Measurements from ENCODE around the gene SNX12. TPM values are rescaled to one million over a fixed set of nuclear protein-coding genes. Genes with fewer than 3 reads are reported as not detected.

Gene SNX12
- total and polyA plus RNA-seq, 2 of the 4 experiments (the other 2 are of a cell fraction) = 59.9 to 63.0 TPM

GRCh38 chrX:71102292-71102691 lies 34.2 kb upstream of the SNX12 start:
- dilution Hi-C loops (cut with HindIII; ENCODE audit: low sequenced_read_pairs, unreplicated experiment) (no loop called here), intact Hi-C loops (cut with micrococcal nuclease) (no loop called here), in situ Hi-C loops (cut with MboI; ENCODE audit: low sequenced_read_pairs) (no loop called here)
- no peaks in the 10 kb centered on the region for H4K20me1 ChIP-seq (ENCODE audit: insufficient read depth, low read length)
- no peaks in the 10 kb centered on the region for H3K36me3 ChIP-seq (ENCODE audit: control insufficient read depth, insufficient read depth, low read length)
- H3K27me3 ChIP-seq (ENCODE audit: control insufficient read depth, insufficient read depth, low read length) = peaks cover 18% of the 10 kb centered on the region
- DNase-seq (no peak), ATAC-seq (ENCODE audit: low read depth) (no peak)
- no peak overlapping the region for H3K56ac ChIP-seq (ENCODE audit: extremely low read depth, insufficient read depth, low read length)
- H4K8ac ChIP-seq (ENCODE audit: low read depth in 2 of 2, low read length in 2 of 2) = no peak overlapping the region
- no CpG with 5 or more reads among the region's 3 CpGs for WGBS, 2 experiments (ENCODE audit: extremely low coverage in 2 of 2, insufficient read length in 1 of 2)
- no peak overlapping the region for H3K4me3 ChIP-seq (ENCODE audit: insufficient read depth, low read depth, low read length)
- H4K91ac ChIP-seq (ENCODE audit: insufficient read depth, low read depth, low read length) = no peak overlapping the region
- no peak overlapping the region for H3K14ac ChIP-seq (replicated peaks; ENCODE audit: low read depth, low read length)
- no peak overlapping the region for H2BK15ac ChIP-seq (ENCODE audit: low read depth, low read length)
- H3K18ac ChIP-seq (ENCODE audit: low read depth, low read length) = no peak overlapping the region
- no peak overlapping the region for H2BK5ac ChIP-seq (ENCODE audit: low read depth, low read length, poor library complexity, severe bottlenecking)
- TF ChIP-seq FOS (IDR thresholded peaks at IDR 0.05; ENCODE audit: low read depth, low read length) (no peak), MAFK (IDR thresholded peaks at IDR 0.05; ENCODE audit: low read depth, low read length) (no peak), RCOR1 (IDR thresholded peaks at IDR 0.05; ENCODE audit: insufficient replicate concordance, low read length) (no peak), NFE2L2 (IDR thresholded peaks at IDR 0.05; ENCODE audit: low read depth, low read length) (no peak), BHLHE40 (IDR thresholded peaks at IDR 0.05; ENCODE audit: low read depth, low read length) (no peak), CTCF (conservative IDR thresholded peaks at IDR 0.05; ENCODE audit: low read depth, low read length) (no peak), RFX5 (IDR thresholded peaks at IDR 0.05; ENCODE audit: low read depth, low read length) (no peak), USF2 (IDR thresholded peaks at IDR 0.05; ENCODE audit: low read depth, low read length) (no peak), MAZ (IDR thresholded peaks at IDR 0.05; ENCODE audit: borderline replicate concordance, low read depth, low read length) (no peak), CEBPB (IDR thresholded peaks at IDR 0.05; ENCODE audit: low read depth, low read length) (no peak), SMC3 (IDR thresholded peaks at IDR 0.05; ENCODE audit: low read depth, low read length) (no peak), CHD1 (IDR thresholded peaks at IDR 0.05; ENCODE audit: low read depth, low read length) (no peak), RAD21 (IDR thresholded peaks at IDR 0.05; ENCODE audit: low read length) (no peak), ELK1 (IDR thresholded peaks at IDR 0.05; ENCODE audit: borderline replicate concordance, low read depth, low read length) (no peak), MXI1 (IDR thresholded peaks at IDR 0.05; ENCODE audit: borderline replicate concordance, low read depth, low read length) (no peak), POLR2A (IDR thresholded peaks at IDR 0.05; ENCODE audit: low read depth, low read length) (no peak)
- H3K27ac ChIP-seq (ENCODE audit: insufficient read depth, low read length) = no peak overlapping the region
- no peak overlapping the region for H2AFZ ChIP-seq (replicated peaks; ENCODE audit: low read length, poor library complexity)
- ChIA-PET POLR2A (ENCODE audit: unreplicated experiment) (no interaction called here), CTCF (no interaction called here)
- BruUV-seq (replicated peaks) = no TSS peak
- H4K5ac ChIP-seq (ENCODE audit: low read depth, low read length) = no peak overlapping the region
- H2AK5ac ChIP-seq (ENCODE audit: low read depth, low read length) = no peak overlapping the region
- no peaks in the 10 kb centered on the region for H3K79me1 ChIP-seq (ENCODE audit: low read depth in 1 of 2, low read length in 2 of 2)
- no peak overlapping the region for H3K9ac ChIP-seq (ENCODE audit: low read depth, low read length)
- H3K23ac ChIP-seq (ENCODE audit: low read depth, low read length) = no peak overlapping the region
- no peaks in the 10 kb centered on the region for H3K4me1 ChIP-seq (ENCODE audit: control insufficient read depth, insufficient read depth, low read length)
- H3K4me2 ChIP-seq (ENCODE audit: low read depth, low read length) = no peak overlapping the region
- H2AK9ac ChIP-seq (replicated peaks; ENCODE audit: low read depth, low read length, poor library complexity) = no peak overlapping the region
- H2BK120ac ChIP-seq (ENCODE audit: low read depth, low read length) = no peak overlapping the region
- H3K9me1 ChIP-seq (ENCODE audit: insufficient read depth, low read length) = no peaks in the 10 kb centered on the region
- no peaks in the 10 kb centered on the region for H3K9me3 ChIP-seq (ENCODE audit: control insufficient read depth, insufficient read depth, low read length)
- H3K4ac ChIP-seq (ENCODE audit: low read depth, low read length) = no peak overlapping the region
- H2BK20ac ChIP-seq (ENCODE audit: low read depth, low read length) = no peak overlapping the region
